NT2/D1 (cell line): ENCODE measurements around the gene SH2B3.

ENCODE experiments used
- YY1 ChIP-seq: IDR thresholded peaks from 2 replicates; pipeline ENCODE4 v1.6.1; 2011; ENCODE audit not compliant: insufficient read length, insufficient read depth
- ZNF274 ChIP-seq: IDR thresholded peaks from 2 replicates; pipeline ENCODE4 v1.6.1; 2011; ENCODE audit warnings: mild to moderate bottlenecking, low read depth, low read length

DNA sequence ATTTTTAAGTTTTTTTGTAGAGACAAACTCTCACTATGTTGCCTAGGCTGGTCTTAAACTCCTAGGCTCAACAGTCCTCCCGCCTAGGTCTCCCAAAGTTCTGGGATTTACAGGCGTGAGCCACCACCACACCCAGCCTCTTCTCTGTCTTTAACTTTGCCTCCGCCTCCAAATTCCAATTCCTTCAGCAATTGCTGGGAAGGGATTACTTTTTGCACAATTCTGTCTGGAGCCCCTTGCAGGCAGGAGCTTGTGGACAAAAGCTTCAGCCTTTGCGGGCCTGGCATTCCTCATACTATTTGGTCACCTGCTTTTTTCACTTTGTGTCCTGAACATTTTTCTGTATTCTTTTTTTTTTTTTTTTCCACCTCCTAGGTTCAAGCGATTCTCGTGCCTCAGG is 26.0 kb downstream of the SH2B3 start:
- TF ChIP-seq ZNF274 (no peak), YY1 (no peak)
